NCI-H2029 treated with DMSO at 0.1 percent for 48 hours (cell line): Measurements from ENCODE around the gene STARD10.

Experiments used
- DNase-seq: peaks from one replicate; lab custom pipeline; 2025; lab: John Stamatoyannopoulos, UW

Gene STARD10

GRCh38 chr11:72780296-72781062 is 13.4 kb downstream of the STARD10 start:
- DNase-seq, result no peak

GRCh38 chr11:72779495-72780128 is 14.2 kb downstream of the STARD10 start:
- DNase-seq, result no peak

- DNase-seq, result no peak
Observed at GRCh38 chr11:72778535-72779494, 15.0 kb downstream of the STARD10 start.

GRCh38 chr11:72777755-72778278 is 16.0 kb downstream of the STARD10 start:
- DNase-seq, result no peak

GRCh38 chr11:72776844-72777754 is 16.7 kb downstream of the STARD10 start:
- DNase-seq, result no peak

- no peak for DNase-seq
Observed at GRCh38 chr11:72776117-72776843, 17.6 kb downstream of the STARD10 start.

GRCh38 chr11:72775288-72776110 is 18.3 kb downstream of the STARD10 start:
- DNase-seq, result no peak

GRCh38 chr11:72774499-72774898 is 19.3 kb downstream of the STARD10 start:
- DNase-seq, result no peak

- no peak for DNase-seq
Observed at GRCh38 chr11:72773696-72774095, 20.2 kb downstream of the STARD10 start.

- no peak for DNase-seq
Observed at GRCh38 chr11:72773291-72773690, 20.6 kb downstream of the STARD10 start.

GRCh38 chr11:72772059-72772458 is 21.8 kb downstream of the STARD10 start:
- no peak for DNase-seq

GRCh38 chr11:72771507-72771906 is 22.3 kb downstream of the STARD10 start:
- no peak for DNase-seq

GRCh38 chr11:72770799-72771198 is 23.0 kb downstream of the STARD10 start:
- peak; percentile 6 for DNase-seq

GRCh38 chr11:72769680-72770079 is 24.2 kb downstream of the STARD10 start:
- no peak for DNase-seq

- no peak for DNase-seq
Observed at GRCh38 chr11:72768581-72768980, 25.3 kb downstream of the STARD10 start.

- DNase-seq, result no peak
Observed at GRCh38 chr11:72767203-72768062, 26.4 kb downstream of the STARD10 start.

GRCh38 chr11:72766152-72766902 is 27.5 kb downstream of the STARD10 start:
- no peak for DNase-seq

- peak; percentile 21 for DNase-seq
Observed at GRCh38 chr11:72764503-72764902, 29.3 kb downstream of the STARD10 start.
